Tibial nerve (tissue), 4 donors: ENCODE measurements around the gene SPAG9.

ENCODE experiments used
- CTCF ChIP-seq, 5 experiments: fragments of 200-600 bp in 3 of 5; fragments of 450-650 bp in 2 of 5; sonication (generic) in 3 of 5; IDR thresholded peaks; one replicate each; pipeline ENCODE4 v1.5.1; 2016 to 2019; ENCODE audit warnings: antibody characterized with exemption in 5 of 5, mild to moderate bottlenecking in 3 of 5, moderate library complexity in 2 of 5
- EP300 ChIP-seq, 2 donors: sonication (generic); formaldehyde crosslinking; IDR thresholded peaks; one replicate each; pipeline ENCODE4 v1.6.1; 2017; ENCODE audit warnings: antibody characterized with exemption in 2 of 2, mild to moderate bottlenecking in 1 of 2

GRCh38 chr17:51052235-51052634 is 68.4 kb downstream of the SPAG9 start:
- no peak for TF ChIP-seq EP300 (IDR thresholded peaks at IDR 0.05)
- TF ChIP-seq CTCF (IDR thresholded peaks at IDR 0.05): no peak
